ENCODE measurements around the gene LYSMD1. TPM values are rescaled to one million over a fixed set of nuclear protein-coding genes. Genes with fewer than 3 reads are reported as not detected.

Gene LYSMD1
- total and polyA plus RNA-seq, 2 of the 8 experiments (the other 6 are each of a cell fraction or from before 2014, with no cell fraction given): 2.4 to 6.0 TPM

DNA sequence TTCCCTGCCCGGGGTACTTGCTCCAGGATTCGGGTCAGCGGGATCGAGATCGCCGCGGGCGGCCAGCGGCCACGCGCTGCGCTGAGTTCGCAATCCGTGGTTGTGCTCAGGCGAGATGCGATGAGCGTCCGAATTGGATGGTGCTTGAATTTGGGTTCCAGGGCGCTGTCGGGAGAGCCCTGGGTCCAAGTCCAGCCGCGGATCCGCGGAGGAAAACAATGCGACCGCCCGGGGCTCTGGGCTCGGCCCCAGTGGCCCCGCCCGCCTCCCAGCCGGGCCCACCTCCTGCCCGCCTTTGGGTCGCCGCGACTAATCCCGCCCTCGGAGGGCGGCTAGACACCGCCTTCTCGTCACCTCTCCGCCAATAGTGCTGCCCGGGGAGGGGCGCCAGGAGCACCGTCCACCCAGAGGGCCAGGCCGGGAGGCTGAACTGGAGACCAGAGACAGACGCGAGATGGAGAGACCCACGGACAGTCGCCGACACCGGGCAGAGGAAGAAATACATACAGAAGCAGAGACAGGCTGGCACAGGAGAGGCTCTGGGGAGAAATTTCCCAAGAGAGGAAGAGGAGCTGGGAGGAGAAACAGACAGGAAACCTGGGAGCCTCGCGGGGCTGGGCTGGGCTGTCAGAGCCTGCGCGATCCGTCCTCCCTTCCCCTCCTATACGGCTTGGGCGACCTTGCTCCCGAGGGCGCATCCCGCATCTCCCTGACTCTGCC is 19.1 kb downstream of the LYSMD1 start, which contains the start of gene SEMA6C (continued):
- TF ChIP-seq, protein P1, sequence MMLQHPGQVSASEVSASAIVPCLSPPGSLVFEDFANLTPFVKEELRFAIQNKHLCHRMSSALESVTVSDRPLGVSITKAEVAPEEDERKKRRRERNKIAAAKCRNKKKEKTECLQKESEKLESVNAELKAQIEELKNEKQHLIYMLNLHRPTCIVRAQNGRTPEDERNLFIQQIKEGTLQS (IDR thresholded peaks at IDR 0.05; ENCODE audit: insufficient read depth, low read depth, low read length): no peak
- TF ChIP-seq KDM4A (IDR thresholded peaks at IDR 0.05; ENCODE audit: low read depth, low read length, severe bottlenecking) (no peak), NANOG (IDR thresholded peaks at IDR 0.05; ENCODE audit: insufficient read depth, low read depth, low read length, poor library complexity, severe bottlenecking) (no peak), POLR2A (IDR thresholded peaks at IDR 0.05; ENCODE audit: control extremely low read depth in 1 of 2, low read depth in 2 of 2, low read length in 2 of 2) (no peak), RNF2 (IDR thresholded peaks at IDR 0.05; ENCODE audit: borderline replicate concordance, low read depth, low read length, missing control alignments, poor library complexity, severe bottlenecking) (no peak), TAF7 (optimal IDR thresholded peaks at IDR 0.05; ENCODE audit: borderline replicate concordance, low read depth, low read length) (peak; percentile 28), NRF1 (IDR thresholded peaks at IDR 0.05; ENCODE audit: low read depth, low read length) (no peak), SIRT6 (IDR thresholded peaks at IDR 0.05; ENCODE audit: low read length) (no peak), ASH2L (IDR thresholded peaks at IDR 0.05; ENCODE audit: low read length) (peak; percentile 85), KDM5A (IDR thresholded peaks at IDR 0.05; ENCODE audit: low read length) (no peak), TAF1 (IDR thresholded peaks at IDR 0.05; ENCODE audit: low read depth, low read length) (peak; percentile 64), YY1 (IDR thresholded peaks at IDR 0.05; ENCODE audit: low read depth, low read length) (no peak), GTF2F1 (IDR thresholded peaks at IDR 0.05; ENCODE audit: borderline replicate concordance, low read depth, low read length) (no peak), PHF8 (conservative IDR thresholded peaks at IDR 0.05; ENCODE audit: low read depth, low read length) (peak; percentile 34; the same call in 1 of the 2 replicates), MAFK (IDR thresholded peaks at IDR 0.05; ENCODE audit: low read depth, low read length) (no peak), CHD2 (IDR thresholded peaks at IDR 0.05; ENCODE audit: low read length) (peak; percentile 12; the same call in 1 of the 2 replicates), TBP (IDR thresholded peaks at IDR 0.05; ENCODE audit: low read depth, low read length) (0 out of 2 replicates have a peak, but pooled peaks have one; percentile 23), FOSL1 (IDR thresholded peaks at IDR 0.05; ENCODE audit: insufficient read depth, low read depth, low read length) (no peak), SRF (IDR thresholded peaks at IDR 0.05; ENCODE audit: low read depth, low read length) (no peak), KDM1A (IDR thresholded peaks at IDR 0.05; ENCODE audit: borderline replicate concordance, low read length) (no peak), SAP30 (IDR thresholded peaks at IDR 0.05; ENCODE audit: insufficient read depth, insufficient replicate concordance, low read length) (peak; percentile 57), RFX5 (IDR thresholded peaks at IDR 0.05; ENCODE audit: borderline replicate concordance, low read depth, low read length) (no peak), BCL11A (IDR thresholded peaks at IDR 0.05; ENCODE audit: low read depth in 2 of 2, low read length in 2 of 2) (no peak), SIX5 (IDR thresholded peaks at IDR 0.05; ENCODE audit: low read depth, low read length) (no peak), TCF12 (IDR thresholded peaks at IDR 0.05; ENCODE audit: low read depth, low read length) (no peak)
